C4-2B (cell line): ENCODE data around the gene TBRG1.

Experiments
- CTCF ChIP-seq: fragments of 450-650 bp; conservative IDR thresholded peaks from 2 replicates; pipeline ENCODE4 v1.5.1; 2017; ENCODE audit warnings: mild to moderate bottlenecking
- ZFX ChIP-seq: fragments of 450-650 bp; IDR thresholded peaks from 2 replicates; pipeline ENCODE4 v1.6.1; 2017

- TF ChIP-seq CTCF: no peak
- no peak for TF ChIP-seq ZFX
Observed at GRCh38 chr11:124611064-124611463, 11.6 kb upstream of the TBRG1 start, which contains the start of gene PANX3.
